Stimulated activated CD4-positive, alpha-beta T cell treated with anti-CD3 and anti-CD28 coated beads, Interleukin-2, amount 100 ng/mL, for 4 hours (primary cell): ENCODE data around the gene NDUFV3.
"Not testable (repeated sequence)": the region's sequence is repeated elsewhere in the genome, so short reads cannot be mapped to it uniquely, and the experiment has no call there.

Experiments used
- DNase-seq: peaks from one replicate; pipeline ENCODE4 v3.0.0-alpha.2; 2020; ENCODE audit warnings: low read depth

NDUFV3 gene

GRCh38 chr21:42936360-42936759 is 43.3 kb downstream of the NDUFV3 start:
- DNase-seq, result not testable (repeated sequence)

GRCh38 chr21:42937034-42937940 is 44.2 kb downstream of the NDUFV3 start:
- not testable (repeated sequence) for DNase-seq

GRCh38 chr21:42937960-42938605 is 45.0 kb downstream of the NDUFV3 start:
- no peak for DNase-seq

- not testable (repeated sequence) for DNase-seq
Observed at GRCh38 chr21:42938606-42938995, 45.5 kb downstream of the NDUFV3 start.

- DNase-seq, result no peak
Observed at GRCh38 chr21:42939582-42940413, 46.7 kb downstream of the NDUFV3 start.

- DNase-seq, result no peak
Observed at GRCh38 chr21:42941696-42942085, 48.6 kb downstream of the NDUFV3 start.

- DNase-seq, result no peak
Observed at GRCh38 chr21:42942244-42942643, 49.1 kb downstream of the NDUFV3 start.

GRCh38 chr21:42949094-42949755 is 56.1 kb downstream of the NDUFV3 start:
- DNase-seq, result not testable (repeated sequence)

GRCh38 chr21:42951193-42951592 is 58.1 kb downstream of the NDUFV3 start:
- not testable (repeated sequence) for DNase-seq

GRCh38 chr21:42956824-42957630 is 63.9 kb downstream of the NDUFV3 start:
- DNase-seq, result no peak

GRCh38 chr21:42958122-42958521 is 65.0 kb downstream of the NDUFV3 start:
- DNase-seq, result not testable (repeated sequence)

GRCh38 chr21:42959728-42960127 is 66.6 kb downstream of the NDUFV3 start:
- DNase-seq, result no peak

GRCh38 chr21:42962380-42963007 is 69.4 kb downstream of the NDUFV3 start:
- DNase-seq, result no peak
